GM12878 (cell line): ENCODE measurements around the gene PLEKHA7. TPM values are rescaled to one million over a fixed set of nuclear protein-coding genes. Genes with fewer than 3 reads are reported as not detected.

ENCODE experiments used
- ATF7 ChIP-seq: fragments of 450-650 bp; IDR thresholded peaks from 2 replicates; pipeline ENCODE4 v1.6.1; 2016; ENCODE audit warnings: low read depth, mild to moderate bottlenecking
- CHD1 ChIP-seq: IDR thresholded peaks from 2 replicates; pipeline ENCODE4 v1.6.1; 2012; ENCODE audit warnings: low read depth, low read length, improper control_type of control experiment
- CREM ChIP-seq: IDR thresholded peaks from 2 replicates; pipeline ENCODE4 v1.6.1; 2014; ENCODE audit warnings: antibody characterized with exemption, low read depth
- EZH2 ChIP-seq: IDR thresholded peaks from 2 replicates; pipeline ENCODE4 v1.6.1; 2012; ENCODE audit warnings: low read depth, mild to moderate bottlenecking, control low read depth, inconsistent platforms, low read length, borderline replicate concordance; ENCODE audit not compliant: control insufficient read depth
- IKZF1 ChIP-seq: fragments of 450-650 bp; conservative IDR thresholded peaks from 2 replicates; pipeline ENCODE4 v1.6.1; 2017; ENCODE audit warnings: antibody characterized with exemption, mild to moderate bottlenecking
- STAT1 ChIP-seq: fragments of 450-650 bp; conservative IDR thresholded peaks from 2 replicates; pipeline ENCODE4 v1.6.1; 2014; ENCODE audit warnings: antibody characterized with exemption, mild to moderate bottlenecking
- TAF1 ChIP-seq: IDR thresholded peaks from 2 replicates; pipeline ENCODE4 v1.6.1; 2011; ENCODE audit warnings: mild to moderate bottlenecking, low read depth, low read length, borderline replicate concordance
- TBL1XR1 ChIP-seq: IDR thresholded peaks from 2 replicates; pipeline ENCODE4 v1.6.1; 2012; ENCODE audit warnings: low read depth, low read length, improper control_type of control experiment
- TCF12 ChIP-seq: IDR thresholded peaks from 2 replicates; pipeline ENCODE4 v1.6.1; 2011; ENCODE audit warnings: low read depth, mild to moderate bottlenecking, low read length
- ZNF217 ChIP-seq: fragments of 450-650 bp; IDR thresholded peaks from 2 replicates; pipeline ENCODE4 v1.6.1; 2017; ENCODE audit warnings: antibody characterized with exemption, mild to moderate bottlenecking
- polyA plus RNA-seq, 11 experiments: library from polyadenylated mRNA; depleted of rRNA in 4 of 11; unstranded in 6 of 11; stranded (reverse) in 5 of 11; fragments of >200 nt; fragmentation: Nextera tagmentation in 4 of 11; fragmentation: Illumina TruSeq in 1 of 11; extraction: Ambion mirVana in 4 of 11; extraction: Trizol in 1 of 11; gene quantifications; 1 replicate in 1 of 11; 2 replicates in 10 of 11; pipeline versions ENCODE4 v1.2.1 to v1.2.3, GENCODE V29; 2011 to 2016; ENCODE audit warnings: inconsistent platforms in 2 of 11, missing spikeins in 2 of 11, low read depth in 1 of 11
- total RNA-seq, 4 experiments: library from RNA; depleted of rRNA in 3 of 4; stranded (reverse); fragments of >200 nt in 3 of 4; fragmentation: Illumina TruSeq in 1 of 4; extraction: Trizol in 1 of 4; gene quantifications; 2 replicates each; pipeline versions ENCODE4 v1.2.1 to v1.2.3, GENCODE V29; 2013 to 2021
- TF ChIP-seq, protein P1 (sequence below): fragments of 450-650 bp; IDR thresholded peaks from 2 replicates; pipeline ENCODE4 v1.6.1; 2017; ENCODE audit warnings: antibody characterized with exemption, mild to moderate bottlenecking, moderate library complexity
- TF ChIP-seq, protein P2 (sequence below), 3 experiments: IDR thresholded peaks in 2 of 3; conservative IDR thresholded peaks in 1 of 3; 2 replicates each; pipeline ENCODE4 v1.5.1; 2011; ENCODE audit warnings: low read depth in 3 of 3, low read length in 3 of 3, mild to moderate bottlenecking in 3 of 3, control low read depth in 2 of 3, moderate library complexity in 2 of 3, inconsistent platforms in 1 of 3, mixed read lengths in 1 of 3; ENCODE audit not compliant: control insufficient read depth in 2 of 3, insufficient read depth in 1 of 3; ENCODE audit errors: extremely low read depth in 1 of 3
- TF ChIP-seq, protein P3 (sequence below): fragments of 450-650 bp; IDR thresholded peaks from 2 replicates; pipeline ENCODE4 v1.6.1; 2017; ENCODE audit warnings: mild to moderate bottlenecking, low read depth, inconsistent platforms; ENCODE audit not compliant: poor library complexity, severe bottlenecking
- TF ChIP-seq, protein P4 (sequence below): fragments of 450-650 bp; IDR thresholded peaks from 2 replicates; pipeline ENCODE4 v1.6.1; 2016; ENCODE audit warnings: mild to moderate bottlenecking
- TF ChIP-seq, protein P5 (sequence below): IDR thresholded peaks from 2 replicates; pipeline ENCODE4 v1.6.1; 2011; ENCODE audit warnings: mild to moderate bottlenecking, low read depth, low read length, moderate library complexity; ENCODE audit not compliant: insufficient replicate concordance
- TF ChIP-seq, protein P6 (sequence below): fragments of 150-350 bp; IDR thresholded peaks from 2 replicates; pipeline ENCODE4 v1.6.1; 2016; ENCODE audit warnings: low read depth, low read length

The PLEKHA7 gene
- total and polyA plus RNA-seq, 10 of the 15 experiments (the other 5 are each of a cell fraction or from before 2014, with no cell fraction given): 0.45 to 5.3 (median 2.1) TPM

DNA sequence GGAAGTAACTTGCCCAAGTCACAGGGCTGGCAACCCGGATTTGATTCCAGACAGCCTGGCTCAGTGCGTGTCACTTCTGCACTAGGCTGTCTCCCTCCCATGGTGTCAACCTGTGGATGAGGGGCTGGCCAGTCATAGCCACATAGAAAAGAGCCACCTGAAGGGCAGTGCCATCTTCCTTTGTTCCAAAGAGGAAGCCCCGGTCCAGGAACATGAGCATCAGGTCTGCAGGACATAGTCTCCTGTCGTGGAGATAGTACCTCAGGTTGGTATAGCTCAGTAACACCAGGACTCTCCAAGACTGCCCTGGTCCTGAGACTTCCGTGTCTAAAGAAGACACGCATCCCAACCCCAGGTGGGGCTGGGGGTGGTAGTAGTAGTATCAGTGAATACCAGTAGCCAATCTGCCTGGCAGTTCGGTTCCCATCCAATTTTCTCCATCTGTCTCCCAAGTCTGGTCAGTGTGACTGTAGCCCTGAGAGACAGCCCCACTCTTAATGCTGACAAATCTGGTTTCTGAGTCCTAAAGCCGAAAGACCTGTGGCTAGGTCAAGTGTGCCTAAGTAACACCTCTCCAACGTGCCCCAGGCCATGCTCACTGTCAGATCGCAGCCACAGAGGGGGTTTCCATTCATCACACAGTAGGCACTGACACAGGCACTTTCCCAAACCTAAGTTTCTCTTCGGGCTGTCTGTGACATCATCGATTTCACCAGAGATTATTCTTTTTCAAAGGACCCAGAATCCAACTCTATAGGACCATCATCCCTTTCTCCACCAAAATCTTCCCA lies 242.7 kb downstream of the PLEKHA7 start (continued):
- TF ChIP-seq EZH2: no peak
- TF ChIP-seq ZNF217: no peak
- TF ChIP-seq, protein P1, sequence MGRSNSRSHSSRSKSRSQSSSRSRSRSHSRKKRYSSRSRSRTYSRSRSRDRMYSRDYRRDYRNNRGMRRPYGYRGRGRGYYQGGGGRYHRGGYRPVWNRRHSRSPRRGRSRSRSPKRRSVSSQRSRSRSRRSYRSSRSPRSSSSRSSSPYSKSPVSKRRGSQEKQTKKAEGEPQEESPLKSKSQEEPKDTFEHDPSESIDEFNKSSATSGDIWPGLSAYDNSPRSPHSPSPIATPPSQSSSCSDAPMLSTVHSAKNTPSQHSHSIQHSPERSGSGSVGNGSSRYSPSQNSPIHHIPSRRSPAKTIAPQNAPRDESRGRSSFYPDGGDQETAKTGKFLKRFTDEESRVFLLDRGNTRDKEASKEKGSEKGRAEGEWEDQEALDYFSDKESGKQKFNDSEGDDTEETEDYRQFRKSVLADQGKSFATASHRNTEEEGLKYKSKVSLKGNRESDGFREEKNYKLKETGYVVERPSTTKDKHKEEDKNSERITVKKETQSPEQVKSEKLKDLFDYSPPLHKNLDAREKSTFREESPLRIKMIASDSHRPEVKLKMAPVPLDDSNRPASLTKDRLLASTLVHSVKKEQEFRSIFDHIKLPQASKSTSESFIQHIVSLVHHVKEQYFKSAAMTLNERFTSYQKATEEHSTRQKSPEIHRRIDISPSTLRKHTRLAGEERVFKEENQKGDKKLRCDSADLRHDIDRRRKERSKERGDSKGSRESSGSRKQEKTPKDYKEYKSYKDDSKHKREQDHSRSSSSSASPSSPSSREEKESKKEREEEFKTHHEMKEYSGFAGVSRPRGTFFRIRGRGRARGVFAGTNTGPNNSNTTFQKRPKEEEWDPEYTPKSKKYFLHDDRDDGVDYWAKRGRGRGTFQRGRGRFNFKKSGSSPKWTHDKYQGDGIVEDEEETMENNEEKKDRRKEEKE: no peak
- TF ChIP-seq STAT1: no peak
- TF ChIP-seq TCF12: no peak
- TF ChIP-seq IKZF1: 0 out of 2 replicates have a peak, but pooled peaks have one; percentile 20
- no peak for TF ChIP-seq TBL1XR1
- TF ChIP-seq, protein P2, sequence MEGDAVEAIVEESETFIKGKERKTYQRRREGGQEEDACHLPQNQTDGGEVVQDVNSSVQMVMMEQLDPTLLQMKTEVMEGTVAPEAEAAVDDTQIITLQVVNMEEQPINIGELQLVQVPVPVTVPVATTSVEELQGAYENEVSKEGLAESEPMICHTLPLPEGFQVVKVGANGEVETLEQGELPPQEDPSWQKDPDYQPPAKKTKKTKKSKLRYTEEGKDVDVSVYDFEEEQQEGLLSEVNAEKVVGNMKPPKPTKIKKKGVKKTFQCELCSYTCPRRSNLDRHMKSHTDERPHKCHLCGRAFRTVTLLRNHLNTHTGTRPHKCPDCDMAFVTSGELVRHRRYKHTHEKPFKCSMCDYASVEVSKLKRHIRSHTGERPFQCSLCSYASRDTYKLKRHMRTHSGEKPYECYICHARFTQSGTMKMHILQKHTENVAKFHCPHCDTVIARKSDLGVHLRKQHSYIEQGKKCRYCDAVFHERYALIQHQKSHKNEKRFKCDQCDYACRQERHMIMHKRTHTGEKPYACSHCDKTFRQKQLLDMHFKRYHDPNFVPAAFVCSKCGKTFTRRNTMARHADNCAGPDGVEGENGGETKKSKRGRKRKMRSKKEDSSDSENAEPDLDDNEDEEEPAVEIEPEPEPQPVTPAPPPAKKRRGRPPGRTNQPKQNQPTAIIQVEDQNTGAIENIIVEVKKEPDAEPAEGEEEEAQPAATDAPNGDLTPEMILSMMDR (IDR thresholded peaks at IDR 0.05 in 2 of 3, conservative IDR thresholded peaks at IDR 0.05 in 1 of 3; ENCODE audit: control insufficient read depth in 2 of 3, extremely low read depth in 1 of 3, insufficient read depth in 1 of 3, low read depth in 3 of 3, low read length in 3 of 3): no peak
- TF ChIP-seq, protein P3, sequence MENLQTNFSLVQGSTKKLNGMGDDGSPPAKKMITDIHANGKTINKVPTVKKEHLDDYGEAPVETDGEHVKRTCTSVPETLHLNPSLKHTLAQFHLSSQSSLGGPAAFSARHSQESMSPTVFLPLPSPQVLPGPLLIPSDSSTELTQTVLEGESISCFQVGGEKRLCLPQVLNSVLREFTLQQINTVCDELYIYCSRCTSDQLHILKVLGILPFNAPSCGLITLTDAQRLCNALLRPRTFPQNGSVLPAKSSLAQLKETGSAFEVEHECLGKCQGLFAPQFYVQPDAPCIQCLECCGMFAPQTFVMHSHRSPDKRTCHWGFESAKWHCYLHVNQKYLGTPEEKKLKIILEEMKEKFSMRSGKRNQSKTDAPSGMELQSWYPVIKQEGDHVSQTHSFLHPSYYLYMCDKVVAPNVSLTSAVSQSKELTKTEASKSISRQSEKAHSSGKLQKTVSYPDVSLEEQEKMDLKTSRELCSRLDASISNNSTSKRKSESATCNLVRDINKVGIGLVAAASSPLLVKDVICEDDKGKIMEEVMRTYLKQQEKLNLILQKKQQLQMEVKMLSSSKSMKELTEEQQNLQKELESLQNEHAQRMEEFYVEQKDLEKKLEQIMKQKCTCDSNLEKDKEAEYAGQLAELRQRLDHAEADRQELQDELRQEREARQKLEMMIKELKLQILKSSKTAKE: no peak
- TF ChIP-seq, protein P4, sequence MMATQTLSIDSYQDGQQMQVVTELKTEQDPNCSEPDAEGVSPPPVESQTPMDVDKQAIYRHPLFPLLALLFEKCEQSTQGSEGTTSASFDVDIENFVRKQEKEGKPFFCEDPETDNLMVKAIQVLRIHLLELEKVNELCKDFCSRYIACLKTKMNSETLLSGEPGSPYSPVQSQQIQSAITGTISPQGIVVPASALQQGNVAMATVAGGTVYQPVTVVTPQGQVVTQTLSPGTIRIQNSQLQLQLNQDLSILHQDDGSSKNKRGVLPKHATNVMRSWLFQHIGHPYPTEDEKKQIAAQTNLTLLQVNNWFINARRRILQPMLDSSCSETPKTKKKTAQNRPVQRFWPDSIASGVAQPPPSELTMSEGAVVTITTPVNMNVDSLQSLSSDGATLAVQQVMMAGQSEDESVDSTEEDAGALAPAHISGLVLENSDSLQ: no peak
- TF ChIP-seq, protein P5, sequence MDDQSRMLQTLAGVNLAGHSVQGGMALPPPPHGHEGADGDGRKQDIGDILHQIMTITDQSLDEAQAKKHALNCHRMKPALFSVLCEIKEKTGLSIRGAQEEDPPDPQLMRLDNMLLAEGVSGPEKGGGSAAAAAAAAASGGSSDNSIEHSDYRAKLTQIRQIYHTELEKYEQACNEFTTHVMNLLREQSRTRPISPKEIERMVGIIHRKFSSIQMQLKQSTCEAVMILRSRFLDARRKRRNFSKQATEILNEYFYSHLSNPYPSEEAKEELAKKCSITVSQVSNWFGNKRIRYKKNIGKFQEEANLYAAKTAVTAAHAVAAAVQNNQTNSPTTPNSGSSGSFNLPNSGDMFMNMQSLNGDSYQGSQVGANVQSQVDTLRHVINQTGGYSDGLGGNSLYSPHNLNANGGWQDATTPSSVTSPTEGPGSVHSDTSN: no peak
- no peak for TF ChIP-seq TAF1
- no peak for TF ChIP-seq CREM
- peak; percentile 81 for TF ChIP-seq ATF7
- TF ChIP-seq CHD1: no peak
- TF ChIP-seq, protein P6, sequence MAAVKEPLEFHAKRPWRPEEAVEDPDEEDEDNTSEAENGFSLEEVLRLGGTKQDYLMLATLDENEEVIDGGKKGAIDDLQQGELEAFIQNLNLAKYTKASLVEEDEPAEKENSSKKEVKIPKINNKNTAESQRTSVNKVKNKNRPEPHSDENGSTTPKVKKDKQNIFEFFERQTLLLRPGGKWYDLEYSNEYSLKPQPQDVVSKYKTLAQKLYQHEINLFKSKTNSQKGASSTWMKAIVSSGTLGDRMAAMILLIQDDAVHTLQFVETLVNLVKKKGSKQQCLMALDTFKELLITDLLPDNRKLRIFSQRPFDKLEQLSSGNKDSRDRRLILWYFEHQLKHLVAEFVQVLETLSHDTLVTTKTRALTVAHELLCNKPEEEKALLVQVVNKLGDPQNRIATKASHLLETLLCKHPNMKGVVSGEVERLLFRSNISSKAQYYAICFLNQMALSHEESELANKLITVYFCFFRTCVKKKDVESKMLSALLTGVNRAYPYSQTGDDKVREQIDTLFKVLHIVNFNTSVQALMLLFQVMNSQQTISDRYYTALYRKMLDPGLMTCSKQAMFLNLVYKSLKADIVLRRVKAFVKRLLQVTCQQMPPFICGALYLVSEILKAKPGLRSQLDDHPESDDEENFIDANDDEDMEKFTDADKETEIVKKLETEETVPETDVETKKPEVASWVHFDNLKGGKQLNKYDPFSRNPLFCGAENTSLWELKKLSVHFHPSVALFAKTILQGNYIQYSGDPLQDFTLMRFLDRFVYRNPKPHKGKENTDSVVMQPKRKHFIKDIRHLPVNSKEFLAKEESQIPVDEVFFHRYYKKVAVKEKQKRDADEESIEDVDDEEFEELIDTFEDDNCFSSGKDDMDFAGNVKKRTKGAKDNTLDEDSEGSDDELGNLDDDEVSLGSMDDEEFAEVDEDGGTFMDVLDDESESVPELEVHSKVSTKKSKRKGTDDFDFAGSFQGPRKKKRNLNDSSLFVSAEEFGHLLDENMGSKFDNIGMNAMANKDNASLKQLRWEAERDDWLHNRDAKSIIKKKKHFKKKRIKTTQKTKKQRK: no peak
